HEK293T (cell line): Measurements from ENCODE around the gene ARMC5.

ENCODE experiments used
- ARNT ChIP-seq: fragments of 450-650 bp; IDR thresholded peaks from 2 replicates; pipeline ENCODE4 v1.6.1; 2017; ENCODE audit warnings: mild to moderate bottlenecking
- FOXA1 ChIP-seq: fragments of 450-650 bp; IDR thresholded peaks from 2 replicates; pipeline ENCODE4 v1.6.1; 2016; ENCODE audit warnings: mild to moderate bottlenecking
- FOXK2 ChIP-seq: fragments of 450-650 bp; IDR thresholded peaks from 2 replicates; pipeline ENCODE4 v1.6.1; 2016; ENCODE audit warnings: mild to moderate bottlenecking
- FOXM1 ChIP-seq: fragments of 450-650 bp; IDR thresholded peaks from 2 replicates; pipeline ENCODE4 v1.6.1; 2017; ENCODE audit warnings: mild to moderate bottlenecking, borderline replicate concordance
- HDGF ChIP-seq: fragments of 450-650 bp; IDR thresholded peaks from 2 replicates; pipeline ENCODE4 v1.6.1; 2017; ENCODE audit warnings: antibody characterized with exemption, borderline replicate concordance
- LEF1 ChIP-seq: fragments of 450-650 bp; IDR thresholded peaks from 2 replicates; pipeline ENCODE4 v1.6.1; 2017; ENCODE audit warnings: mild to moderate bottlenecking, borderline replicate concordance
- NFRKB ChIP-seq: fragments of 450-650 bp; IDR thresholded peaks from 2 replicates; pipeline ENCODE4 v1.6.1; 2016; ENCODE audit warnings: mild to moderate bottlenecking, moderate library complexity
- SP1 ChIP-seq: fragments of 450-650 bp; IDR thresholded peaks from 2 replicates; pipeline ENCODE4 v1.6.1; 2017
- SUZ12 ChIP-seq: fragments of 450-650 bp; IDR thresholded peaks from 2 replicates; pipeline ENCODE4 v1.6.1; 2016; ENCODE audit warnings: mild to moderate bottlenecking
- TARDBP ChIP-seq: fragments of 450-650 bp; IDR thresholded peaks from 2 replicates; pipeline ENCODE4 v1.6.1; 2016
- ZNF384 ChIP-seq: fragments of 450-650 bp; IDR thresholded peaks from 2 replicates; pipeline ENCODE4 v1.6.1; 2016
- TF ChIP-seq, protein P1 (sequence below): fragments of 450-650 bp; IDR thresholded peaks from 2 replicates; pipeline ENCODE4 v1.6.1; 2016

DNA sequence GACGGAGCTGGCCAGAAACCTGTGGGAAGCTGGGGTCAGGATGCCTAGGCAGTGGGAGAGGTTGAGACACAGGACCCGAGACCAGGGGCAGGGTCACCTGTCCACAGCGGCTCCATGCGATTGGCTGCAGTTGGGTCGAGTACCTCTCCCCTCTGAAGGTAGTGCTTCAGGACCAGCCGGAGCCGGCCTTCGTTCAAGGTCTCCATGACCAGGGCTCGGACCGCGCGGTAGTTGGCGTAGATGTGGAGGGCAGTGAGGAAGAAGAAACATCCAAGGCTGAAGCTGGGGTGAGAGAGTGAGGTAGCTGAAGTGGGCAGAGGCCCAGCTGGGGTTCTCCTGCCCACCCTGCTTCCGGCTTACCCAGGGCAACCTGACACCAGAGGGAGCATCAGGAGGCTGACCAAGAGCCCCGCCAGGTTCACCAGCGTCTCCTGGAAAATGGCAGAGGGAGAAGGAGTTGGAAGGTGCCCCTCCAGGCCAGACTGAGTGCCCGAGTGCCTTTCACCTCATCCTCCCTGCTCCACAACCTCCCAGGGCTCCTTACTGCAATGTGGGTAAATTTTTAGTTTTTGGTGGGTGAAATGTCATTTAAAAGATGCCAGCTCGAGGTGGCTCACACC, 34.3 kb downstream of the ARMC5 start:
- TF ChIP-seq HDGF: no peak
- no peak for TF ChIP-seq SUZ12
- no peak for TF ChIP-seq FOXK2
- TF ChIP-seq, protein P1, sequence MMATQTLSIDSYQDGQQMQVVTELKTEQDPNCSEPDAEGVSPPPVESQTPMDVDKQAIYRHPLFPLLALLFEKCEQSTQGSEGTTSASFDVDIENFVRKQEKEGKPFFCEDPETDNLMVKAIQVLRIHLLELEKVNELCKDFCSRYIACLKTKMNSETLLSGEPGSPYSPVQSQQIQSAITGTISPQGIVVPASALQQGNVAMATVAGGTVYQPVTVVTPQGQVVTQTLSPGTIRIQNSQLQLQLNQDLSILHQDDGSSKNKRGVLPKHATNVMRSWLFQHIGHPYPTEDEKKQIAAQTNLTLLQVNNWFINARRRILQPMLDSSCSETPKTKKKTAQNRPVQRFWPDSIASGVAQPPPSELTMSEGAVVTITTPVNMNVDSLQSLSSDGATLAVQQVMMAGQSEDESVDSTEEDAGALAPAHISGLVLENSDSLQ: no peak
- no peak for TF ChIP-seq SP1
- TF ChIP-seq NFRKB: no peak
- TF ChIP-seq ARNT: no peak
- TF ChIP-seq FOXM1: no peak
- TF ChIP-seq TARDBP: no peak
- no peak for TF ChIP-seq FOXA1
- TF ChIP-seq LEF1: no peak
- no peak for TF ChIP-seq ZNF384
